SK-N-SH treated with all-trans-retinoic acid at 6 μM for 48 hours (cell line): Measurements from ENCODE around the gene S100A4.
"Not testable (repeated sequence)": the region's sequence is repeated elsewhere in the genome, so short reads cannot be mapped to it uniquely, and the experiment has no call there.

Source experiments
- ATAC-seq: fragments of 200-7000 bp; cut with Tn5 transposase; 3 replicates; pipeline ENCODE4 v1.9.1; 2020; ENCODE audit warnings: mild to moderate bottlenecking, moderate library complexity
- ARNTL ChIP-seq: fragments of 450-650 bp; formaldehyde crosslinking; IDR thresholded peaks from 2 replicates; pipeline ENCODE4 v1.5.0; 2020; ENCODE audit warnings: low read depth, mild to moderate bottlenecking, moderate library complexity, borderline replicate concordance
- BACH2 ChIP-seq: fragments of 250-450 bp; sonication (Bioruptor Pico); IDR thresholded peaks from 2 replicates; pipeline ENCODE4 v1.9.0; 2021; ENCODE audit warnings: mild to moderate bottlenecking, borderline replicate concordance
- CREB5 ChIP-seq: fragments of 250-450 bp; sonication (Bioruptor Pico); IDR thresholded peaks from 2 replicates; pipeline ENCODE4 v1.5.1; 2020; ENCODE audit warnings: low read depth, mild to moderate bottlenecking, moderate library complexity
- CSDC2 ChIP-seq: fragments of 250-450 bp; sonication (Bioruptor Pico); IDR thresholded peaks from 2 replicates; pipeline ENCODE4 v1.5.0; 2020; ENCODE audit warnings: mild to moderate bottlenecking, moderate library complexity
- CSRNP3 ChIP-seq: fragments of 250-450 bp; sonication (Bioruptor Pico); IDR thresholded peaks from 2 replicates; pipeline ENCODE4 v1.5.1; 2021; ENCODE audit warnings: mild to moderate bottlenecking, moderate library complexity
- ESRRG ChIP-seq: fragments of 250-450 bp; sonication (Bioruptor Pico); IDR thresholded peaks from 2 replicates; pipeline ENCODE4 v1.6.1; 2021; ENCODE audit warnings: mild to moderate bottlenecking
- GLIS3 ChIP-seq: fragments of 250-450 bp; sonication (Bioruptor Pico); IDR thresholded peaks from 2 replicates; pipeline ENCODE4 v1.5.0; 2020; ENCODE audit warnings: mild to moderate bottlenecking, moderate library complexity
- OSR1 ChIP-seq: fragments of 250-450 bp; sonication (Bioruptor Pico); IDR thresholded peaks from 2 replicates; pipeline ENCODE4 v1.8.0; 2022; ENCODE audit warnings: moderate library complexity, mild to moderate bottlenecking, inconsistent platforms
- POU6F1 ChIP-seq: fragments of 250-450 bp; sonication (Bioruptor Pico); IDR thresholded peaks from 2 replicates; pipeline ENCODE4 v1.8.0; 2021; ENCODE audit warnings: low read depth, mild to moderate bottlenecking, moderate library complexity, borderline replicate concordance
- PPARA ChIP-seq: fragments of 250-450 bp; sonication (Bioruptor Pico); IDR thresholded peaks from 2 replicates; pipeline ENCODE4 v1.5.0; 2020; ENCODE audit warnings: mild to moderate bottlenecking, borderline replicate concordance
- RARB ChIP-seq: fragments of 250-450 bp; sonication (Bioruptor Pico); IDR thresholded peaks from 2 replicates; pipeline ENCODE4 v1.8.0; 2021; ENCODE audit warnings: mild to moderate bottlenecking, moderate library complexity
- SNAI2 ChIP-seq: fragments of 250-450 bp; sonication (Bioruptor Pico); IDR thresholded peaks from 2 replicates; pipeline ENCODE4 v1.5.0; 2020; ENCODE audit warnings: mild to moderate bottlenecking, moderate library complexity
- TCF4 ChIP-seq: fragments of 250-450 bp; sonication (Bioruptor Pico); IDR thresholded peaks from 2 replicates; pipeline ENCODE4 v1.8.0; 2021; ENCODE audit warnings: mild to moderate bottlenecking, moderate library complexity, borderline replicate concordance
- TOX ChIP-seq: fragments of 250-450 bp; sonication (Bioruptor Pico); IDR thresholded peaks from 2 replicates; pipeline ENCODE4 v1.8.0; 2021; ENCODE audit warnings: mild to moderate bottlenecking, moderate library complexity, borderline replicate concordance
- TSHZ2 ChIP-seq: fragments of 250-450 bp; sonication (Bioruptor Pico); IDR thresholded peaks from 2 replicates; pipeline ENCODE4 v1.5.0; 2020; ENCODE audit warnings: mild to moderate bottlenecking, moderate library complexity
- ZC3H10 ChIP-seq: fragments of 250-450 bp; sonication (Bioruptor Pico); IDR thresholded peaks from 2 replicates; pipeline ENCODE4 v1.5.1; 2021; ENCODE audit warnings: mild to moderate bottlenecking, moderate library complexity
- ZFP30 ChIP-seq: fragments of 450-650 bp; formaldehyde crosslinking; IDR thresholded peaks from 2 replicates; pipeline ENCODE4 v1.5.0; 2022; ENCODE audit warnings: mild to moderate bottlenecking, moderate library complexity
- ZNF70 ChIP-seq: fragments of 450-650 bp; formaldehyde crosslinking; IDR thresholded peaks from 2 replicates; pipeline ENCODE4 v1.5.0; 2020; ENCODE audit warnings: mild to moderate bottlenecking, moderate library complexity
- ZNF8 ChIP-seq: fragments of 450-650 bp; formaldehyde crosslinking; IDR thresholded peaks from 2 replicates; pipeline ENCODE4 v1.5.0; 2020; ENCODE audit warnings: mild to moderate bottlenecking, moderate library complexity

S100A4 gene

GRCh38 chr1:153565529-153566374, 20.1 kb upstream of the S100A4 start, which contains the start of gene S100A2 (continued):
- TF ChIP-seq CSRNP3 (CRISPR knock-in tag) (no peak), RARB (CRISPR knock-in tag) (no peak), ZC3H10 (no peak), ZNF8 (CRISPR knock-in tag) (no peak)

GRCh38 chr1:153563991-153564390, 18.4 kb upstream of the S100A4 start:
- TF ChIP-seq ZFP30 (CRISPR knock-in tag), result no peak
- TF ChIP-seq GLIS3 (CRISPR knock-in tag), result no peak
- TF ChIP-seq ZNF70, result no peak
- TF ChIP-seq BACH2, result no peak
- ATAC-seq, result no peak

GRCh38 chr1:153563483-153563901, 17.9 kb upstream of the S100A4 start:
- ATAC-seq, result no peak
- no peak for TF ChIP-seq TOX (CRISPR knock-in tag)

- ATAC-seq, result not testable (repeated sequence)
These were observed 16.4 kb upstream of the S100A4 start for GRCh38 chr1:153562021-153562420.

- ATAC-seq, result no peak
- TF ChIP-seq POU6F1 (CRISPR knock-in tag) (no peak), TCF4 (CRISPR knock-in tag) (no peak), CSDC2 (no peak), BACH2 (no peak), SNAI2 (CRISPR knock-in tag) (no peak), TSHZ2 (CRISPR knock-in tag) (no peak)
These were observed 15.9 kb upstream of the S100A4 start for GRCh38 chr1:153561466-153561985.

GRCh38 chr1:153560771-153561465, 15.3 kb upstream of the S100A4 start:
- TF ChIP-seq CREB5 (CRISPR knock-in tag) (no peak), ESRRG (CRISPR knock-in tag) (no peak), ARNTL (CRISPR knock-in tag) (no peak), PPARA (CRISPR knock-in tag) (no peak), SNAI2 (CRISPR knock-in tag) (no peak), BACH2 (no peak), RARB (CRISPR knock-in tag) (no peak), ZC3H10 (no peak), OSR1 (no peak)
- no peak for ATAC-seq
